GM19328 (cell line): ENCODE measurements around the gene ISM1.

Experiments
- ATAC-seq: cut with Tn5 transposase; IDR thresholded peaks from one replicate; pipeline ENCODE4 v1.9.1; 2021; ENCODE audit warnings: mild to moderate bottlenecking, moderate library complexity; ENCODE audit not compliant: unreplicated experiment

The ISM1 gene

GRCh38 chr20:13251904-13252297, 30.8 kb downstream of the ISM1 start:
- no peak for ATAC-seq

DNA sequence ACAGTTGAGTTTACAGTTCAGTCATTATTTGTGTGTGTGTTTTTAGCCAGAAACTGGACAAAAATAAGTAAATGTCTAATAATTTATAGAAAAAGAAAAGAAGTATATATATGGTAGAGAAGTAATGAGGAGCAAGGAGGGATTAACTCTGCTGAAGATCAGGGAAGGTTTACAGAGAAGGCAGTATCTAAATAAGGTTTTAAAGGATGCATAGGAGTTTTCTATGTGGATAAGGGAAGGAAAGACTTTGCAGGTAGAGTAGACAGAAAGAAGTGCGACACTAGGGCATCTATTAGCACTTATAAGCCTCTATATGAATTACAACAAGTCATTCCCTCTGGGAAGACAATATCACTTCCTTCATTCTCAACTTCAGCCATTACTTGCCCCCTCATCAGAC, 34.3 kb downstream of the ISM1 start:
- ATAC-seq = no peak

DNA sequence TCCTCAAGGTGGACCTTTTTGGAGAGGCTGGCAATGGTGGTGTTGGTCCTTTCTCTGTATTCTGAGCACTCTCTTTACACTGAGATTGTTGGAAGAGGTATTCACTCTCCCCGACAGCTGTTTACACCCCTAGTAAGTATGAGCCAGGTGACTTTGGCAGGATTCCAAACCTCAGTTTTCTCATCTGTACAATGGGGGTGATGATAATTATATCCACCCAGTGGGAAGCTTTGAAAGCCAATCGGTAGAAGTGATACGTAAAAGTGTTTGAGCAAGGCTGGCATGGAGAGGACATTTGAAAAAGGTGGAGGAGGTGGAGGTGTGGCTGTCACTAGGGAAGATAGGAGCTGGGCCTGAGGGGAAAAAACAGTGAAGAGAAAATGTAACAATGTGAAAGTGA, 35.5 kb downstream of the ISM1 start:
- ATAC-seq = no peak

DNA sequence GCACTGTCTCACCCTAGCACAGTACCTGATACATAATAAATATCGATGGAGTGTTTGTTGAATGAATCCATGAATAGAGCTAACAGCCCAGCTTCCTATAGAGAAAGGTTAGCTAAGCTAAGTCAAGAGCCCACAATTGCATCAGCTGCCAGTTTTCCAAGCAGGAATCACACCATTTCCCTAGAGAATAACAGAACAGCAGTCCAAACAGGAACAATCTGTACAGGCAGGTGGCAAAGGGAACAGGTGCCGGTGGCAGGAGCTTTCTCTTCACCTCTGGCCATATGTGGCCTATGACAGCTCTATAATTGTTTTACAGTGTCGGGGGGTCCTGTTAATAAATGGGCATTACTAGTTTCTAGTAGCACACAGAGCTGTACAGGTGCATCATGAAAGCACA, 38.8 kb downstream of the ISM1 start:
- ATAC-seq = no peak

- no peak for ATAC-seq
Measured at GRCh38 chr20:13260650-13261279, 39.7 kb downstream of the ISM1 start.

DNA sequence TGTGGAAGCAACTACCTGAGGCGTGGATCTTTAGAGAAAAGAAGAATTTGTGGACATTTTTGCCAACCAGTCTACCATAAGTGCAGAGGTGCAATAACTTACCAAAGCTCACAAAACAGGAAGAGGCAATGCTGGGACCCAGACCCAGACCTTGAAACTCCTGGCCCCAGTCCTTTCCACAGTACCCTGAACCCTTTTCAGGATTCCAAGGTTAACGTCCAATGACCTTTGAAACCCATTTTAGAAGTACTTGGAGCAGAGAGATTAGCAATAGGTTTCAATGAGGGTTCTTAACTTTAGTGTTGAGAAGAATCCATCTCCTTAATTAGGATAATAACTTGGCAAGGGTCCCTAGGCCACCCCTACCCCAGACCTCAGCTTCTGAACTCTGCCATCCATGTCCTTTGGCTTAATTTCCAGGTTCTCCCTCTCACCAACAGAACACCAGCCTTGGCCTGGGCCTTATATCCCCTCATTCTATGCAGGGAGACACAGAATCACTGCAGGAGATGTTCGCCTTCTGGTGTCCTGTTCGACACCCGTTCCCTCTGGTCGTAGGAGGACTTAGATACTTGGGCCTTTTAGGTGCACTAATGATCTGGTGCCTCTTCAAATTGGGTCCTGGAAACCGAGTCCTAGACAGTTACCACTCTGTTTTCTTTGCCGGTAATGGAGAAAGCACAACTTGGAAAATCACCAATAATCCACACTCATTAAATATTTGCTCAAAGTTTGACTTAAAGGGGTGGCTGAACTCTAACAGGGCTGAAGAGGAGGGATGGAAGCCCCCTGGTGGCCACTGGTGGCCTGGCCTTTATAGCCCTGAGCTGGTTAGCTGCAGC, 40.6 kb downstream of the ISM1 start:
- peak; percentile 55 for ATAC-seq

DNA sequence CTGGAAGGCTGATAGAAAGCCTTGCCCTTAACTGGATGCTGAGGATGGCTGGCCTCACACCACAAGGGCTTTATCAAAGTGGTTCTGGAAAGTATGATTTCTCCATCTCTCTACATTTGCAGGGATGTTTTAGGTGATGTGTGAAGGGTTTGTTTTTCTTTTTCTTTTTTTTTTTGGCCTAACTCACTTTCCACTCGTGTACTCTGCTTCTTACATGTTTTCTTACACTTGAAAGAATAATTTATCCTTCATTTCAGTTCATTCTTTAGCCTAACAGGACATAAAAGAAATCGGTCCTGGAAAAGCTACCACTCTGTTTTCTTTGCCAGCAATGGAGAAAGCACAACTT, 41.2 kb downstream of the ISM1 start:
- no peak for ATAC-seq

- no peak for ATAC-seq
Measured at GRCh38 chr20:13262671-13263360, 41.7 kb downstream of the ISM1 start.

- ATAC-seq = no peak
Measured at GRCh38 chr20:13263451-13263850, 42.4 kb downstream of the ISM1 start.

GRCh38 chr20:13264907-13265306, 43.8 kb downstream of the ISM1 start:
- no peak for ATAC-seq

GRCh38 chr20:13265941-13266340, 44.9 kb downstream of the ISM1 start:
- ATAC-seq = no peak

GRCh38 chr20:13267231-13267630, 46.2 kb downstream of the ISM1 start:
- no peak for ATAC-seq

- ATAC-seq = no peak
Measured at GRCh38 chr20:13268953-13269352, 47.9 kb downstream of the ISM1 start.

DNA sequence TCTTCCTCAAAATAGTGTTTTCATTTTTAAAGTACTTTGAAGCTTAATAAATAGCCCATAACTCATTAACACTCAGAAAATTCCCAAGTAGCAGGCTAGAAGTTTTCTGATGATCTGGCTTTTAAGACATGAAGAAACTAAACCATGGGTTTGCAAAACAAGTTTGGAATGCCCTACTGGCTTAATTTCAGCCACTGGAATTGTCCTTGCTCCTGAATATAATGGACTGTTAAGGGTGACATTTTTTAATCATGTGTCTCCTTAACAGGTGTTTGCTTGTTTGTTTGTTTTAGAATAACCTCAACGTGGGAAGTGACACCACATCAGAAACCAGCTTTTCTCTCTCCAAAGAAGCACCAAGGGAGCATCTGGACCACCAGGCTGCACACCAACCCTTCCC, 49.1 kb downstream of the ISM1 start:
- ATAC-seq = no peak

DNA sequence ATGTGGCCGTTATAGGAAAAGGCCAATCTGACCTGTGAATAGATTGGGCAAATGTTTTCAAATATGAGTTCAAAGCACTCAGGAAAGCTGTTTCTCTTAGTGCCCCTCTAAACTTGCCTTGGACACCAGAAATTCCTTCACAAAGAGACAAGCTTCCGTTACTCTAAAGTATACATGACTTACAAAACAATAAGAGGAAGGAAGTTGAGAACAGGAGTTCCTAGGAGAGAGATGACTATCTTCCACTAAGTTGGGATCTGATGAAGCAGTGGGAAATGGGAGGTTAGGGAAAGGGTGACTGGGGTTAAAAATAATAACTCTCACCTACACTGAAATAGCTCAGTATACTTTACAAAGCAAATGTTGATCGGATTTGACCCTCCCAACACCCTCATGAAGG, 50.0 kb downstream of the ISM1 start:
- ATAC-seq = no peak

DNA sequence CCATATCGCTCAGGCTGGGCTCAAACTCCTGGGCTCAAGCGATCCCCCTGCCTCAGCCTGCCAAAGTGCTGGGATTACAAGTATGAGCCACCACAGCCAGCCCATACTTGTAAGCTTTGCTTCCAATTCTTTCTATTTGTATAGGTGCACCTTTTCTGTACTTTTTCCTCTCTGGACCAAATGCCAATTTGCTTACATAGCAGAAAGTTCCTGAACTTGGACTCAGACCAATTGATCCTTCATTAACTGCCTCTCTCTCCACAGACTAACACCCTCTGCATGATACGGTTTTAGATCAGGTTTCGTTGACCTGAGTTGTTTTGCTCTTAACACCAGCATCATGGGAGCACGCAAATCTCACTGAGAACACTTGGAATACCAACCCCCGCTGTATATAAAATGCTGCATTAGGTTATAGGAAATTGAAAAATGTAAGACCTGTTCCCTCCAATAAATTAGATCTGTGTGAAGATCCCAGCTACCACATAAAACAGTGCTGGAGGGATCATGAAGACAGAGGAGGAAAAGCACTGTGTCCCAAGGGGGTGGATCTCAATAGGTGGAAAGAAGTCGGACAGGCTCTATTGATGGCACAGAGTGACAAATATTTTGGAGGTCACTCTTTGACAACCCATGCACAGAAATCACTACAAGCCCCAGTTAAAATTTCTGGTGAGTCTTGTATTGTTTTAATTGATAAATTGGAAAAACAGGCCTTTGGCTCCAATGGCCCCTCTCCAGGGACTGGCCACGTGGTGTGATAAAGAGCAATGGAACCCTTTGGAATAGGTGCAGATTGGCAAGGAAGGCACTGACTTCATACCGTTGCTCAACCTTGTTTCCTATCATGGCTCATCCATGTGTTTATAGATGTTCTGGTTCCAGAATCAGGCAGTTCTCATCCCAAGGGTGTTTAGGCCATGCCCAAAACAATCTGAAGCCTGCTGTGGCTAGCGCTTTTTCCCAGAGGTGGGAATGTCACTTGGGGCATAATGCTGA, 51.2 kb downstream of the ISM1 start:
- ATAC-seq = no peak

DNA sequence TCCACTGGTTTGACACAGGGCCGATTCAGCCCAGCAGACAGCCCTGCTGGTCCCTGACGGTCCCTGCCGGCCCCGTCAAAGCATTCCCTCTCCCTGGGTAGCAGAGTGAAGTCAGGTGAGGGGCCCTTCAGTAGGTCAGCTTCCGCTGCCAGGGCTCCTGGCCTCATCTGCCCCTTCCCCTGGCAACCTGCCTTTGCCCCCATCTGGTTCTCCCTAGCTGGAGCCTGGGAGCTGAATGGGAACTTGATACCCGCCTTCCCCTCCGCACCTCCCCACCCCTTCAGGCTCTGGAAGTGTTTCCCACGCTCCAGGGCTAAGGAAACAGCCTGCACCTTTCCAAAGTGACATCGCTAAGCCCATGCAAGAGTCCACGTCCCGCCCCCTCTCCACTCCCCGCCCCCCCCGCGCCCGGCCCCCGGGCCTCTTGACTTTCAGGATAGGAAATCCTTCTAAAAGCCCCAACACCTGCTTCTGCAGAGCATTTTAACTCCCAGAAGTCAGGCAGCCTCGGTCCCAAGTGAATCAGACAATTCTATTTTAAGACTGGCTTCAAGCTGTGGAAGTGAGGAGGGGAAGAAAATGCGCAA, 53.3 kb downstream of the ISM1 start:
- no peak for ATAC-seq

DNA sequence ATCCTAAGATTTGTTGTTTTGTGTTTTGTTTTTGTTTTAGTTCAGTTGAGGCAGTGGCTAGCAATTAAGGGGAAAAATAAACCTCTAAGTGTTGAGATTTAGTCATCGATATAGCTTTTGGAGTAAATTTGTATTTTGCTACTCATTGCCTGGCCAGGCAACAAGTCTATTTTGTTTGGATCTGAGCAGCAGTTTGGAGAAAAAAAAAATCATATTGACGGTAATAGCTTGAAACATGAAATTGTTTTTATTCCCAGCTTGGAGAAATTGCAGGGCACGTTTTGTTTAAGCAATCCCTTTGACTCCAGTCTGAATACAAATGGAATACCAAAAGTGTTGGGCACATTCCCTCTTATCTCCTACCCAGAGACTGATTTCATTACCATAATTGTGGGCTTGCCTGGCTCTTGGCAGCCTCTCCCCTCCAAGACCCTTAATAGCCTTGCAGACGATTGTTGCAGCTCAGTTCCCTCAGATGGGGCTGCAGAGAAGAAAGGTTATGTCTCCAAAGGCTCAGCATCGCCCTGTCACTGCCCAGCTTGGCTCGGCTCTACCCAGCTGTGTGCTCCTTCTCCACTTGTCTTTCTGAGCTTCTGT, 56.0 kb downstream of the ISM1 start:
- ATAC-seq = no peak

DNA sequence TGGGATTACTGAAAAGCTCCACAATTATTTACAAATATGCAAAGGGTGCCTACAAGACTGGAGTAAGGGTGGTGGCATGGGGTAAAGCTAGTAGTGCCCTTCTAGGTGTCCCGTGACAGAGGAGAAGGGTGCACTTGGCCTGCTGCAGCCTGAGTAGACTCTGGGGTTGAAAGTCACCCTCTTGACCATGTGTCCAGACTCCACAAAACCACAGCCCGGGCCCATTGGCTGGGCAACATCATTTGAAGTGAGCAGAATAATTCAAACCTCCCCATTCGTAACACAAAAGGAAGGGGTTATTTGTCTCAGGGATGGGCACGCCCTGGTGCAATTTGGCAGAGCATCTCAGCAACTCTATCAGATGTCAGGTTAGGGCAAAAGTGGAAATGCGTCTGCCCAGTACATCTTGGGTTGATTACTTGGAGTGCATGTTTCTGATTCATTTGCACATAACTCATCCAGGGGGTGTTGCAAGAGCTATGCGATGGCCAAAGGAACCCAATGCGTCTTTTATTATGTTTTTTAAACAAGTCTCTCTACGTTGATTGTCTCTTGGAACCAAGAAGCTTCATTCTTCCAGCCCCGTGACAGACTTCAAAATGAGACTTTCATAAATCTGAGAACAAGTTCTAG, 56.7 kb downstream of the ISM1 start:
- no peak for ATAC-seq
